HG03354 (cell line): ENCODE data around the gene CEP192.
"Not testable (repeated sequence)": the region's sequence is repeated elsewhere in the genome, so short reads cannot be mapped to it uniquely, and the experiment has no call there.

Experiments used
- ATAC-seq: cut with Tn5 transposase; IDR thresholded peaks from one replicate; pipeline ENCODE4 v1.9.1; 2021; ENCODE audit warnings: mild to moderate bottlenecking; ENCODE audit not compliant: unreplicated experiment, poor library complexity, severe bottlenecking

CEP192 gene

DNA sequence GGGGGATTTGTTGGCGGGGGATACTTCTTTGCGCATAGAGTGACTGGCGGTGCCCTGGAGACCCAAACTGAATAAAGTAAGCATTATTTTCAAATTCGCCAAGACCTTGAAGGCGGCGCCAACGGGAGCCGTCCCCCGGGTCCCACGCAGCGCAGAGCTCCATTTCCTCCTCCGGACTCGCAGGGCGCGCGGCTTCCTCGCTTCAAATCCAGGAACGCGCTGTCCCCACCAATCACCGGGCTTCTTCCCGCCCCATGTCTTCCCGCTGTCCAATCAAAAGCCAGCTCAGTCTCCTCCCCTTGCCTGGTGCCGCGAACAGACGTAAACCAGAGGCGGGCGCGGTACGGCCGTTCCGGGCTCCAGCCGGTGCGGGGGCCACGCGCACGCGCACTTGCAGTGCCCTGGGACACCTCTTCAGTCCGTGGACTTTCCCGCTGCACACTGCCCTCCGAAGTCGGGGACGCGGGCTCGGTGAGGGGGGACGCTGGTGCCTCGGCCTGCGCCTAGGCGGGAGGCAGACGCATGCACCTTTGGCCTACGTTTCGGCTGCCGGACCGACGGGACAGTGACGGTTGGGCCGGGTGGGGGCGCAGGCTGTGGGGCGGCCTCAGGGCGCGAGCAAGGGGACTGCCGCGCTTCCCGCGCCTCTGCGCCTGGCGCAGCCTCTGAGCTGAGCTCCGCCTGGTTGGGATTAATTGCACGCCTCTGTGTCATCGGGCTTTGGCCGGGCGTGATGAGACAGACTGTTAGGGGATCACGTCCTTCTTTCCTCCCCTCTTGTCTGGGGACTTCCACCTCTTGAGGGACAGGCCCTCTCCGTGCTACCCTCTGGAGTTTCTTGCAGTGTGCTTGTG, at the start of gene CEP192:
CEP192 (plus strand) TSS at position 396 of the 854 bp plus-strand sequence. CDS start 8,063 bp downstream, outside the sequence.
- ATAC-seq: peak; percentile 87

GRCh38 chr18:12943215-12943614, 47.9 kb upstream of the CEP192 start:
- ATAC-seq: no peak

DNA sequence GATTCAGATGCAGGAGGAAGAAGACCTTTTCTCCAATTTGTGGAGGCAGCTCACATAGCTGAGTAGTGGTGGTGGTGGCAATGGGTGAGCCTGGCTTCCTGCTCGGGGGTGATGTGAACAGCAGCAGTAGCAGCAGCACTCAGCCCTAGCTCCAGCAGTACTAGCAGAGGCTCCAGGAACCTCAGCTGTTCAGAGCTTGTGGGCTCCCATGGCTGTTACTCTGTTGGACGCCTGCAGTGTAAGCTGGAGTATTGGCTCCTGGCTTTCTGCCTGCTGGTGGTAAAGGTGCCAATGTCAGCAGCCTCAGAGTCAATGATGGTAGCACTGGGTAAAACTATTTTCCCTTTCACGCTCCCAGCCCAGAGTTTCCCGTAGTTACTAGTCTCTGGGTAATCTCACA, 46.5 kb upstream of the CEP192 start:
- ATAC-seq: no peak

- no peak for ATAC-seq
These were observed 44.4 kb upstream of the CEP192 start for GRCh38 chr18:12946549-12947284.

- peak; percentile 81 for ATAC-seq
These were observed 43.7 kb upstream of the CEP192 start, which contains the start of gene SEH1L for GRCh38 chr18:12947285-12948049. Gene SEH1L (plus strand): TSS chr18:12948011. CDS start chr18:12948122, 111 bp downstream.

GRCh38 chr18:12948050-12948804, 42.9 kb upstream of the CEP192 start:
- ATAC-seq: peak; percentile 82

- ATAC-seq: no peak
These were observed 32.7 kb upstream of the CEP192 start for GRCh38 chr18:12958478-12958877.

DNA sequence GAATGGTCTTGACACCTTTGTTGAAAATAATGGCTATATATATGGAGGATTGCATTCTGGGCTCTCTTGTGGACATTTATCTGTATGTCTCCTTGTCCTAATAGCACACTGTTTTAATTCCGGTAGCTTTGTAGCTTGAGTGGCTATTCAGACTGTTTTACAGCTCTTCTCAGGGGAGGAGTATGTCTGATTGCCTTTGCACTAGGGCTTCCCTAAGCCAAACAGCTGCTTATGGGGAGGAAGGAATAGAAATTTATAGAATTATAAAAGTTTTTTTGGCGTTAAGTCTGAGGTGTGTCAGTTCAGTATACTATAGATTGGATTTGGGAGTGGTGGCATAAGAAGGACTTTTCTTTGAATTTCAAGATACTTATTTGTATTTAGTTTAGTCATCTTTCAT, 30.8 kb upstream of the CEP192 start:
- ATAC-seq: no peak

DNA sequence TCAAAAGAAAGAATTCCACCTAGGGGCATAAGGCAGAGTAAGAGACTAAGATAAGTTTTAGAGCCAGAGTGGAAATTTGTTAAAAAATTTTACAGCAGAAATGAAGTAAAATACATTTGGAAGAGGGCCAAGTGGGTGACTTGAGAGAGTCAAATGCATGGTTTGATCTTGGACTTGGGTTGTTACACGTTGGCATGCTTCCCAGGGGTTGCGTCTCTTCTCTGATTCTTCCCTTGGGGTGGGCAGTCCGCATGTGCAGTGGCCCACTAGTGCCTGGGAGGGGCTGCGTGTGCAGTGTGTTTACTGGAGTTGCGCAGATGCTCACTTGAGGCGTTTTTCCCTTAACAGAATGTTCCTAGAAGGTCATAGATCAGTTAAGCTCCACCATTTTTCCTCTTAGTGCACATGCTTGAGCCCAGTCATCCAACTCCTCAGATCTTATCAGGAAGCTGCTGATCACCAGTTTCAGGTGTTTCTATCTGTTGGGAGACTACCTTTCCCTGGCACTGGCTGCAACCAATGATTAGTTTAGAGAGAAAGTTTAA, 30.2 kb upstream of the CEP192 start:
- ATAC-seq: no peak

GRCh38 chr18:12963069-12963468, 28.1 kb upstream of the CEP192 start:
- no peak for ATAC-seq

- ATAC-seq: no peak
These were observed 23.0 kb upstream of the CEP192 start for GRCh38 chr18:12968115-12968514.

GRCh38 chr18:12968619-12969018, 22.5 kb upstream of the CEP192 start:
- ATAC-seq: no peak

- no peak for ATAC-seq
These were observed 17.5 kb upstream of the CEP192 start for GRCh38 chr18:12973562-12974213.

DNA sequence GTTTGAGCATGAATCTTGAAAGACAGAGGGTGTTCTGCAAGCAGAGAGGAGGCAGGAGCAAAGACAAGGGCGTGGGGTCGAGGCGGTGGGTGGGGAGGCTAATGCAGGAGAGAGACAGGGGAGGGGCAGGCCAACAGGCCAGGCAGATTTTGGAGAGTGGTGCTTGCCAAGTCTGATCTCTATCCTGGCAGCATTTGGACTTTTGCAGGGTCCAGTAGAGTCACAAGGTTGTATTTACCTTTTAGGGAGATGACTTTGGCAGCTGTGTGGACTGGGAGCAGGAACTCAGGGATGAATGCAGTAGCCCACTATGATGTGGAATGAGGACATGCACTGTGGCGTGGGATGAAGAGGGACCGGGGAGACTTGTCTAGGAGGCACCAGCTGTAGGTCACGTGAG, 15.7 kb upstream of the CEP192 start:
- ATAC-seq: no peak

DNA sequence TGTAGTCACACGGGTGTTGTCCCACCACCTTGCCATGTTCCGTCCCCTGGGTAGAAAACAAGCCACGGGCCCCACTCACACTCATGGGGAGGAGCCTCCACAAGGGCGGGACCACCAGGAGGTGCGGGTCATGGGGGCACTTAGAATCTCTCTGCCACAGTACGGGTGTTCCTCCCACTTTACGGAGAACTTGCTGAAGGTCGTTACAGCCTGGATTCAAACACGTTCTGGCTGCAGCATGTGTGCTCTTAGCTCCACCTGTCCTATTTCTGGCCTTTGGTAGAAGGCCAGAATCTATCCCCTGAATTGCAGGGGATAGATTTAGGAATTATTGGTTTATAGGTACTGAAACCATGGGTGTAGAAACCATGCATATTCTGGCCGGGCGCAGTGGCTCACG, 14.9 kb upstream of the CEP192 start:
- ATAC-seq: no peak

DNA sequence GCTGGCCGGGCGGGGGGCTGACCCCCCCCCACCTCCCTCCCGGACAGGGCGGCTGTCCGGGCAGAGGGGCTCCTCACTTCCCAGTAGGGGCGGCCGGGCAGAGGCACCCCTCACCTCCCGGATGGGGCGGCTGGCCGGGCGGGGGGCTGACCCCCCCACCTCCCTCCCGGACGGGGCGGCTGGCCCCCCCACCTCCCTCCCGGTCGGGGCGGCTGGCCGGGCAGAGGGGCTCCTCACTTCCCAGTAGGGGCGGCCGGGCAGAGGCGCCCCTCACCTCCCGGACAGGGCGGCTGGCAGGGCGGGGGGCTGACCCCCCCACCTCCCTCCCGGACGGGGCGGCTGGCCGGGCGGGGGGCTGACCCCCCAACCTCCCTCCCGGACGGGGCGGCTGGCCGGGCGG, 11.1 kb upstream of the CEP192 start:
- not testable (repeated sequence) for ATAC-seq

GRCh38 chr18:12989397-12990122, 1.6 kb upstream of the CEP192 start:
- no peak for ATAC-seq

DNA sequence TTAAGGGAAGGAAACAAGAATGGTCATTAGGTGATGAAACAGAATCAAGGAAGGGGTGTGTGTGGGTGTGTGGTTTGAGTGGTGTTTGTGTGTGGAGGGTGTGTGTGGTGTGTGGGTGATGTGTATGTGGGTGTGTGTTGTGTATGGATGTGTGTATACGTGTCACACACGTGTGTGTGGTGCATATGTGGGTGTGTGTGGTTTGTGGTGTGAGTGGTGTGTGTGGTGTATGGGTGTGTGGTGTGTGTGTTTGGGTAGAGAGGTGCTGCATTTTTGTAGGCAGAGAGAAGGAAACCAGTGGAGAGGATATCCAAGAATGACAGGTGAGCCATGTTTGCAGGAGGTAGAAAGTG, 1.1 kb upstream of the CEP192 start:
- ATAC-seq: no peak
